Tibial nerve (tissue), 3 donors: Measurements from ENCODE around the gene SF1.

ENCODE experiments used
- POLR2A ChIP-seq, 2 donors: fragments of 450-650 bp; IDR thresholded peaks; one replicate each; pipeline ENCODE4 v1.6.1; 2017; ENCODE audit warnings: antibody characterized with exemption in 2 of 2, mild to moderate bottlenecking in 2 of 2, moderate library complexity in 2 of 2
- TF ChIP-seq, protein P1 (sequence below), 5 experiments: fragments of 200-600 bp in 3 of 5; fragments of 450-650 bp in 2 of 5; sonication (generic) in 3 of 5; IDR thresholded peaks; one replicate each; pipeline ENCODE4 v1.5.1; 2016 to 2019; ENCODE audit warnings: antibody characterized with exemption in 5 of 5, mild to moderate bottlenecking in 3 of 5, moderate library complexity in 2 of 5

- no peak for TF ChIP-seq POLR2A (IDR thresholded peaks at IDR 0.05)
- TF ChIP-seq, protein P1, sequence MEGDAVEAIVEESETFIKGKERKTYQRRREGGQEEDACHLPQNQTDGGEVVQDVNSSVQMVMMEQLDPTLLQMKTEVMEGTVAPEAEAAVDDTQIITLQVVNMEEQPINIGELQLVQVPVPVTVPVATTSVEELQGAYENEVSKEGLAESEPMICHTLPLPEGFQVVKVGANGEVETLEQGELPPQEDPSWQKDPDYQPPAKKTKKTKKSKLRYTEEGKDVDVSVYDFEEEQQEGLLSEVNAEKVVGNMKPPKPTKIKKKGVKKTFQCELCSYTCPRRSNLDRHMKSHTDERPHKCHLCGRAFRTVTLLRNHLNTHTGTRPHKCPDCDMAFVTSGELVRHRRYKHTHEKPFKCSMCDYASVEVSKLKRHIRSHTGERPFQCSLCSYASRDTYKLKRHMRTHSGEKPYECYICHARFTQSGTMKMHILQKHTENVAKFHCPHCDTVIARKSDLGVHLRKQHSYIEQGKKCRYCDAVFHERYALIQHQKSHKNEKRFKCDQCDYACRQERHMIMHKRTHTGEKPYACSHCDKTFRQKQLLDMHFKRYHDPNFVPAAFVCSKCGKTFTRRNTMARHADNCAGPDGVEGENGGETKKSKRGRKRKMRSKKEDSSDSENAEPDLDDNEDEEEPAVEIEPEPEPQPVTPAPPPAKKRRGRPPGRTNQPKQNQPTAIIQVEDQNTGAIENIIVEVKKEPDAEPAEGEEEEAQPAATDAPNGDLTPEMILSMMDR (IDR thresholded peaks at IDR 0.05) = no peak
Measured at GRCh38 chr11:64731601-64732000, 46.7 kb downstream of the SF1 start.
